Activated CD4-positive, alpha-beta T cell treated with anti-CD3 and anti-CD28 coated beads for 48 hours (primary cell): ENCODE data around the gene MACROD2.

Source experiments
- DNase-seq: peaks from one replicate; pipeline ENCODE4 v3.0.0-alpha.2; 2020

The MACROD2 gene

DNA sequence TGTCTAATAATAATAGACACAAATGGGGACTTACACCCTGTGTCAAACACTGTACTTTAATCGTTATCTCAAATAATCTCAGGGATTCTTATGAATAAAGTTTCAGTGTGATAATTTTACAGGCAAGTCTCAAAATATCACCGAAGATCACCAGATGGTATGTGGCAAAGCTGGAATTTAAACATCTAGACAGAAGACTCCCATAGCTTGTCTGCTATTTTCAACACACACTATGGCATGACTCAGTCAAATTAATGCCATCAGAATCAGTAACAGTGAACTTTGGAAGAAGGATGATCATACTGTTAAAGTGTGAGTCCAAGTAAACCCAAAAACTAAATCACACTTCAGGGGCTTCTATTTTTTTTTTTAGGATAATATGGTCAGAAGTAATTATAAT, 1209.7 kb downstream of the MACROD2 start:
- no peak for DNase-seq

DNA sequence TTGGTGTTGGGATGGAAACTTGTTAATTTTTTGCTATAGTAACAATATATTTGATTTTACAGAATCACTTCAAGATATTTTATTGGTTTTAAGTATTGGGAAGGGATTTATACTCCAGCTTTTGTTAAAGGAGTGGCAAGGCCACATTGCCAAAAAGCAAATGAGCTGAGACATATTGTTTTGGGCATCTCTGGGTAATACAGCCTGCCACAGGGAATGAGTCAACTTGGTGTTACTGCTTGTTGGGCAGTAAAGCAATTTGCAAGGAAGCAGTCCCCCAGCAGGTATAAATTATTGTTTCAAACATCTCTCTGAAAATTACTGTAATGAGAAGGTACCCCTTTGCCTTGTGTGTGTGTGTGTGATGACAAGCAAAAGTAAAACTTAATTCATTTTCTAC, 1210.4 kb downstream of the MACROD2 start:
- no peak for DNase-seq

DNA sequence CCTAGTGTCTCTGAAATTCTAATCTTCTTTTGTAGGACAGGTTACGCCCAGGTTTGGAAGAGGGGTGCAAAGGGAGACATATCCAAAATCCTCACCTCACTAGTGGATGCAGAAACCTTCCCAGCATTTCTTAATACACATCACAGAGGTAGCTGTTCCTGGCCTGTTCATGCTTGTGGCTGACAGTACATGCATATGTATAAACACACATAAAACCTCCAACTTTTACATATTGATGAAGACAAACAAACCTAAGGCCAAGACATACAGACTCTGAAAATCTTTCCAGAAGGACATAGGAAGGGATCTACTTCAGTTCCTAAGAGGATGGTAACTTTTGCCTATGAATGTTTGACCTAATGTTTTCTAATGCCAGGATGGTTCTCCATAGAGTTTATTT, 1214.2 kb downstream of the MACROD2 start:
- no peak for DNase-seq

DNA sequence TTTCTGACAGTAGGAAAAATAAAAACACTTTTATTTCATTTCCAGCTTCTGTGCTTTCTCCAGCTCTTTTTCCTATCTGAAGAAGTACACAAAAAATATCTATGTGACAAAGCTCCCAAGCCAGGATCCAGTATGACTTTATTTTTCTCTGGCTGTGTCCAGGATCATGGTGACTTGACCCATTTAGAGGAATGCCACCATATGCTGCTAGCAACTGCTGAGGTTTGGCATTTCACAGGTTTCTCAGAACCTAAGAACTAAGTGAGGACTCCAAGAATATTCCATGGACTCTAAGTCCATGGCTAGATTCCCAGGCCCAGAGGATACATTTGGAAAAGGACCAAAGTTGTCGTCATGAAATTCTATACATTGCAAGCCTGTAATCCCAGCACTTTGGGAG, 1218.7 kb downstream of the MACROD2 start:
- no peak for DNase-seq

DNA sequence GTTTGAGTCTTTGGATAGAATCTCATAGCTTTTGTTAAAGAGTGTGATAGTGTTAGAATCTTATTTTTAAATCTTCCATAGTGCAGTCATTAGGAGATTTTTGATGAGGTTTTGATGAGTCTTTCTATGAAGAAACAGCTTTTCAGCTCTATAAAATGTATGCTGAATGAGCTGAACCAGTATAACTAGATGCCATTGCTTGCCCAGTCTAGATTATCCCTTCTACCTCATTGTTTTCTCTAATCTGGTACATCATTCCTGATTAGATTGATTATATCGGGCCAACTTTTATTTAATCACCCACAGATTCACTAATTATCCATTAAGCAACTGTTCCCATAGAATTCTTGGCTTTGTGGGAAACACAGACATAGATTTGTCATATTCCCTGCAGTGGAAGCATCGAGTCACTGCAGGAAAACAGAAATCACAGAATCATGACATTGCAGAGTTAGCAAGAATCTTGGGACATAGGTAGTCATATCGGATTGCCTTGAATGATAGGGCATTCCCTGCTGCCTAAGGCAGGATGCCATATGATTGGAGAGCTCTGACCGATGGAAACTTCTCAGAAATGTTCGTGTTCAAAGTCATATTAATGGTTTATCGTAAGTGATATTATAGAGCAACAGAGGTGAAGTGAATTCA, 1224.8 kb downstream of the MACROD2 start:
- DNase-seq = no peak

DNA sequence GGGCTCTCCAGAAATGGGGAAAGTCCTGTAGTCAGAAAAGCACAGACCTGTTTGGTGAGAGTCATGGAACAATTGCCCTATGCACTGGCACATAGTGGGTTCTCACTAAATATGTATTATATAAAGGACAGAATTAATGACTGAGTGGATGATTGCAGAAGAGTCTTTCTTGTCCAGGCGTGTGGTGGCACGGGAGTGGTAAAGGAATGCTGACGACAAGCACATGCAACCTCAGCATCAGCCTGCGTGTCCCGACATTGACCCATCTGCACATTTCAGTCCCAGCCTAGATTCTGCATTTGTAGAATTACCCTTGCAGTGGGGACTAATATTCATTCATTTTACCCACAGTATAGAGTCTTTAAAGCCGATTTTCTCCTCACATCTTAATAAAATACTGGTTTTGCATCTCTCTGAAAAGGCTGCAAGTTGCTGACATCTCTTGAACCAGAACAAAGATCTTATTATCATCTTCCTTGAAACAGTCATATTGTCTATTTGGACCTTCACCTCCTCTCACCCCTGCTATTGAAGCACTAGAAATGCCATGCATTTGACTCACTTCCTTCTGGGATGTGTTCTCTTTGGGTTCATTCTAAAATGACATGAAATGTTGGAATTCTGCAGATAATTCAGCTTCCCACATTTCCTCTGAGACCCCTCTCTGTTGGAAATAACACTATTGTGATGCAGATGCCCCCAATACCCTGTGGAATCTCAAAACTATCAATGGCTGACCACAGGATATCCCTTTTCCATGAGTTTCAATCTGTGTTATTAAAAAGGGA, 1225.7 kb downstream of the MACROD2 start:
- no peak for DNase-seq

DNA sequence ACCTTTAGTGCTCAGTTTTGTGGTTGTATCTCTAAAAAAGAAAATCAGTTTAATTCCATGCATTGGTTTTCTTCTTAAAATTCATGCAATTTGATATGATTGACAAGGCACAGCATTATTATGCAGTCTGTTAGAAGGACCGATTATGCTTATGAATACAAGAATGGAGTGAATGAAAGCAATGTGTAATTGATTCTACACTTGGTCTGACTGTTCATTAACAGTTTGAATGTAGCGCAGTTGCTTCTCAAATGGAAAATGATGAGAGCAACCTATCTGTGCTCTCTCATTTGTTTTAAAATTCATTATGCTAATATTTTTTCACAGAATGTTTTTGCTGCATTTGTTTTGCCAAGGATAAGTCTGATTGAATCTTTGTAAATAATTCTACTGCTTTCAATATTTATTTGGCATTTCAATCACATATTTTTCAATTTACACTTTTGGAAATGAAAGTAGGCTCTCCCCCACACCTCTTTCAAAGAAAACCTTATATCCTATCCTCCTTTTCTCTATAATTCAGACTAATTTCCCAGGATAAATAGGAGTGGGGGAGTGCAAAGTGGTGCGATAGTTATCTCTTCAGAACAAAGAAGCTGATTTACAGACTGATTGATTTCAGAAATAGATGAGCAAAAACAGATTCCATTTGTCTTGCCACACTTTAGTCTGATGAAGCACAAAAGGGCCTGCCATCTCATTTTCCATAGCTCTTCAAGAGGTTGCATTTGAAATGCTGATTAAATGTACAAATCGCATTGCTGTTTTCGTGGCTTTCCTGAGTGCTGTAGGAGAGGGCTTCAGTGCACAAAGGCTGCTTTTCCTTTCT, 1227.4 kb downstream of the MACROD2 start:
- DNase-seq = no peak

DNA sequence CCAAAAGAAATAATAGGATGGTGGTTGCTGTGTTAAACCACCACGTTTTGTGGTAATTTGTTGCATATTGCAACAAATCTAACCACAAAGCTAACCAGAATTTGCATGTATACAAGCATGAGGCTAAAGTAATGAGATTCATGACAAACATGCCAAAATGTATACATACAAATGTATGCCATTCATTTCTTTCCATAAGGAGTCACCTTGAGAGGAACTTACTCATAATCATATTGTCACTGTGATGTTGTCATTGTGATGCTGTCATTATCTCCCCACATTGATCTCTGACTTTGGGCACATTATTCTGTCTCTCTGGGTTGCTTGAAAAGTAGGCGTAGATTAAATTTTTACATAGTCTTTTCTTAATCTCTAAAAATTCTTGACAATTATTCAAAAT, 1228.9 kb downstream of the MACROD2 start:
- DNase-seq = no peak

DNA sequence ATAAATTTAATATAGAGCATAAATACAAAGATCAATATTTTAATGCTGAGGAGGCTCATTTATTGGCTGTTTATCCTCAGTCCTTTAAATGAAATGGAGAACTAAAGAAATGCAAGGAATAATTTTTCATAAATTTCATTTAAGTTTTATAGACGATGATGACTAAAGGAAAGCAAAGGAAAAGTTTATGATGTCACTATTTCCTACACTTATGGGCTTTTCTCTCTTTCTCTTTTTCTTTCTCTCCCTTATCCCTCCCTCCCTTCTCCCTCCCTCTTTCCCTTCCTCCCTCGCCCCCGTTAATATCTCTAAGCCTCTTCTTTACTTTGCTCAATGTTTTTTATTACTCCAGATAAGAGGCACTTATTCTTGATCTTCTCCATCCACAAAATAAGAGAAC, 1231.8 kb downstream of the MACROD2 start:
- no peak for DNase-seq

DNA sequence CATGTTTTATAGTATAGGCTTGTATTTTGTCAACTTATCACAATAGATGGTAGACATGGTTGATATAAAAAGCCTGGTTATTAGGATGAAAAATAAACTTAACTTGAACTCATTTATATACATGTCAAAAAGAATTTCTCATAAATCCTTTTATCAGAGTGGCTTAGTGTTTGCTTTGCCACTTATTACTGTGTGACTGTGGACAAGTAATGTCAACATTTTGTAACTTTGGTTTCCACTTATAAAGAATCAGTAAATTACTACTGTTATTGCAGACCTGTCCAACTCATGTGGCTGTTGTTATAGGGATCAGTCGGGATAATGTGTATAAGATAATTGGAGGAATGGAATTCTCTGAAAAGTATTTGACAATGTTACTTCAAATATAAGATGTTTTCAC, 1236.9 kb downstream of the MACROD2 start:
- no peak for DNase-seq

DNA sequence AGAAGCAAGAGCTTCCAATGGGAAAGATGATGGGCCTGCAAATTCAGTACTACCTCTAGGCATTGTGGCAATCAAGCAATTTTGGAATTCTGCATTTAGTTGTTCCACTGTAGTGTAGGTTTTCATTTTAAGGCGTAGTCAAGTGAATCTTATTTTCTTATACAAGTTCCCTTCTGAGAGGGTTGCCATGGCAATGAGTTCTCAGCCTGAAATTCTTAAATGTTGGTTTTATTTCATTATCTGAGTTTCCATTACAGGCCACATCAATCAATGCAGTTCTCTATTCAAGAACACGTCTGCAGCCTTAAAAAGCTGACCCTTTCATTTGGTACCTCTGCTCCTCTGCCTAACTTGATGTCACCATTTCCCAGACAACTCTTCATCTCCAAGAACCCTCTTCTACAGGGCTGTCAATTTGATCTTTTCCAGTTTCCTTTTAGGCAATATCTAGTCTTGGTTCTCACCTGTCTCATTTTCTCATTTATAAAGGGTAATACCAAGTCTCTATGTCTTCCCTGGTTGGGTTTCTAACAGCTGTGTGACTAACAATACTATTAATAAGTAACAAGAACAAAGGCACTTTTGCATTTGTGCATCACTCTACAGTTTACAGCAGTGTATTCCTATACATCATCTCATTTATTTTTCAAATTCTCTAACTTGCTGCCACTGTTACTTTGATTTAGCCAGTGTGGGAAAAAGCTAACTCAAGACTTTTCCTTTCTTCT, 1240.3 kb downstream of the MACROD2 start:
- DNase-seq = no peak

DNA sequence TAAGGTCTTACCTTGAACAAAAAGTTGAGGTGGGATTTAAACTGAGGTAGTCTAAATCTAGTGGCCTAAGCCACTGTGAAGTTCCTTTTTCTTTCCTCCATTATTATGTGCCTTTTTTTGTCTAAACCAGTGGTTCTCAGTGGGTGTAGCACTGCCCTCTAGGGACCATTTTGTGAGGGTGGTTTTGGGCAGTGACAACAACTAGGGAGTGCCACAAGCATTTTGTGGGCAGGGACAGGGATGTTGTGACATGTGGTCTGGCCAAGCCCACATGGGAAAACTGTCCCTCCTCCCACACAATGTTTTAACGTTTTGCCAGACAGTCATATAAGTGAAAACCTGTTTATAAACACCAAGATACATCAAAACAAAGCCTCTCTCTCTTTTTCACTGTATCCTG, 1241.5 kb downstream of the MACROD2 start:
- DNase-seq = no peak

DNA sequence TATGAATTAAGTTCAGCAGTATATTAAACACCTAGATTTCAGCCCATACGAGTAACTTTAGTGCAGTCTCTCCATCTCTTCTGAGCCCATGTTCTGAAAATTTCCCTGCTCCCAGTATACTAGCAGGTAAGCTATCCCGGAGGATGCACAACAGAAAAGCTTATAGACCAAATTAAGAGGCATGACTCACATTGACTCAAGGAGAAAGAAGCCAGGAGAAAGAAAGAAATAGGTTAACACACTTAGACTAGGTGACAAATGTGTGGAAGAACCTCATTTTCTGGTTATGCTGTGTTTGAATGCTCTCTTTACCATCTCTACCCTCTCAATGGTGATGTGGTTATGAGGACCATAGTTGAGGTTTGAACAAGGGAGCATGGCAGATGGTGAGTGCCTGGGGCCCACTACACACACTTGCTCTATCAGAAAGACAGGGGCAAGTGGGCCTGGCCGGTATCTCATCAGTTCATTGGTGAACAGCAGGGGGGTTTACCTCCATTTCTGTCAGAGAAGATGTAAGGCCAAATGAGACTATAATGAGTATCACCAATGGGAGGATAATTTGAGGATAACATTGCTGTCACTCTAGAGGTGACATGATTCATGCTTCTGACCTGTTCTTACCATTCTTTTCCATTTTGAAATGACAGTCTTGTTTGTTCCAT, 1244.4 kb downstream of the MACROD2 start:
- no peak for DNase-seq

DNA sequence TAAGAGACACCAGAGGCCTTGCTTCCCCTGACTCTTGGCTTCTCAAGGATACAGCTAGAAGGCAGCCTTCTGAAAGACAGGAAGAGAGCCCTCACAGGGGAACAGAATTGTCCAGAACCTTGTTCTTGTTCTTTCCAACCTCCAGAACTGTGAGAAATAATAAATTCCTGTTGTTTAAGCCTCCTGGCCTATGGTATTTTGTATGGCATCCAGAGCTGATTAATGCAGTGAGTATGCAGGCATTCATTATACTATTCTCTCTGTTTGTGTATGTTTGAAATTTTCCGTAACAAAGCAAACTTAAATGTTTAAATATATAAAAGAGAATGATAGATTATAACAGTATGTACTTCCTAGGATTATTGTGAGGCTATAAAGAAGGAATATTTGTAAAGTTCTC, 1245.5 kb downstream of the MACROD2 start:
- no peak for DNase-seq

DNA sequence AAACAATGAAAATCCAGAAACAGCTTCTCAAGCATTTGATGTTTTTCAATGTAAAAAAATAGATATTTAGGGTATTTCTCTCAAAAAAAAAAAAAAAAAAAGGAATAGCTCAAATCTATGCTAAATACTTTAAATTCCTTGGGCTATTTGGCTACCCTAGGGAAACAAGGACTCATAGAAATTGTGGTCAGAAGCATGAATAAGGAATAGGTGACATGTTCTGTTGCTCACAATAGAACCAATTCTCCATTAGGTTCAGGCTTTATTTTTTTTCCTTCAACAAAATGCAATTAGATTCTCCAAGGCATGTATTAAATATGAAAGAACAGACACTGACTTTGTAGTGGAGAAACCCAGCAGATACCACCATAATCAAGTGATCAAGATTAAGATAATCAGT, 1246.4 kb downstream of the MACROD2 start:
- DNase-seq = no peak

DNA sequence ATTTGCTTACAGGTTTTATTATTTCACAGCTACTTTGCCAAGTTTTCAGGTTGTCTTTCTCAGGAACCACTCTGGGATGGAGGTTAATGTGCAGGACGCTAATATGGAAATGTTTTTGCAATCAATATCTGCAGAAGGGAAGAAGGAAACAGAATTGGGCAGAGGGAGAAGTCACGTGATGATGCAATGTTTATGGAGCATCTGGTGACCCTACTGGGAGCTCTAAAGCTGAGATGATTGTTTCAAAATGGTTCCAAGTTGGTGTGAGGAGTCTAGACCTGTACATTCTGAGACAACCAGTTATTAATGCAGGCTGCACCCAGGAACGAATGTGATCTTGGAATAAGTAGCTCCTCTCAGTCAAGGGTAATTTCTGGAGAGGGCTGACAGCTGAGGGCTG, 1247.5 kb downstream of the MACROD2 start:
- no peak for DNase-seq

DNA sequence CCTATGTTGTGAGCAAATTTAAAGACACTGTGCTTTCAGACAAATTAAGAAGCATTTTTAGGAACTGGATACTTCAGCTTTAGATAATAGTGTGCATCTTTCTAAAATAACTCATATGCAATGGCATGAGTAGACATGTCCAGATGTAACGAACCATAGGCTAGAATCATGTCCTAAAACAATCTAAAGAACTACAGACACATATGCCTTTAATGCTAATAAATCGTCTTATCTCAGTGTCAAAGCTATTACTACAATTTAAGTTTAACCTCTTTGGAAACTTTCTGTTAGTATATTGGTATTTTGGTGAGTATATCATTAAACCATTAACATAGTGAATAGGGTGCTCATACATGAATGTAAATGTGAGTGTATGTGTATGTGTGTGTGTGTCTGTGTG, 1250.6 kb downstream of the MACROD2 start:
- DNase-seq = no peak

DNA sequence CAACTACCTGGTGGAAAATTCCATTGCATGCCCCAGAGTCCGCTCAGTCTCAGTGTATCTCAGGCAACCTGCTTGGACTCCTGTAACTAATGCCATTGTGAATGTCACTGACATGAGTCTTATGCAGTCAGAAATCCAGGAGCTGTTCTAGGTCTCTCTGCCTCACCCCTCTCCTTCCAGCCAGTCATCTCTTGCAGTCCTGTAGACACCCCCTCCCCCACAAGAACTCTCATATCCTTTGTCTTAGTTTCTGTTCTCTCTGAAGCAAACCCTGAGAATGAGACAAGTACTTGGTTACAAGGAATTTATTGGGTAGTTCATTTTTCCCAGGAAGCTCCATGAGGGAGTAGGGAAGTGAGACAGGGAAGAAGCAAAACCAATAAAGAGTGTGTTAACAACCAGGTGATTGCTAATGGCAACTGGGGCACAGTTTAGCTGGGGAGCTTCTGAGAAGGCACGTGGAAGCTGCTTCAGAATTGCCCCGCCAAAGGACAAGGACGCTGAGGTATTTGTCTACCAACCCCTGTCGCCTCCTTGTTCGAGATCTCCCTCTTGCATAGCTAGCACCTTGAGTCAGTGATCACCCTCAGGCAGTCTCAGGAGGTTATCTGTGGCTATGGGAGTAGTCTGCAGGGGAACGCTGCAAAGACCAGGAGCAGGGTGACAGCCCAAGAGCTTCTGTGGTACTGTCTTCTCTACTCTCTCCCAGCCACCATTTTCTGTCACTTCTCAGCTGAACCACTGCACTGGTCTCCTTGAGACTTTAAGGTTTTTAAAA, 1253.5 kb downstream of the MACROD2 start:
- no peak for DNase-seq

DNA sequence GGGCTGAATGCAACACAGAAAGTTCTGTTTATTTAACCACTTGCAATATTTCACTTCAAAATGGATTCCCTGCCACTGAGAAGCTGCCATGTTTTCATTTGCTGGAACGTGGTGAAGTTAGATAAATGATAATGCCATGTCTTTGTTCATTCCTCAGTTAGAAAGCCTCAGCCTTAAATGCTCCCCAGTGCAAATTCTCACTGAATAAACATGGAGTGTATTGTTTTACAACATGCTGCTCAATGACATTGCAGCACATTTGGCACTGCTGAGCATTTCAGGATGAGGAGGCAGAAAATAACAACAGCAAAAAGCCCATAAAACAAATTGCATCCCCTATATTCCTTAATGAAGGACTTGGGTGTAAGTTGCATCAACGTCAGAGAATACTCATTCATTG, 1255.9 kb downstream of the MACROD2 start:
- DNase-seq = no peak

DNA sequence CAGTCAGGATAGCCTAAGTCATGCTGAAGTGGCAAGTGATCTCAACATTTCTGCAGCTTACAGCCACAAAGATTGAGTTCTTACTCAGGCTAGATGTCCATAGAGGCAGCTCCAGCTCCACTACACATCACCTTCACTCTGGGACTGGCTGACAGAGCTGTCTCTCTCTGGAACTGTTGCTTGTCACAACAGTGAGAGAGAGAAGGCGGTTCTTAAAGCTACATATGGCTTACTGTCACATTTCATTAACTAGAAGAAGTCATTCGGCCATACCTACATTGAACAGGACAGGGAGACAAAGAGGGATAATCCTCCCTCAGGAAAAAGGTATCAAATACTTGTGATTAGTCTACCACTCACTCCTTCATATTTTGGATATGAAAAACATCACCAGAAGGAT, 1257.0 kb downstream of the MACROD2 start:
- no peak for DNase-seq

DNA sequence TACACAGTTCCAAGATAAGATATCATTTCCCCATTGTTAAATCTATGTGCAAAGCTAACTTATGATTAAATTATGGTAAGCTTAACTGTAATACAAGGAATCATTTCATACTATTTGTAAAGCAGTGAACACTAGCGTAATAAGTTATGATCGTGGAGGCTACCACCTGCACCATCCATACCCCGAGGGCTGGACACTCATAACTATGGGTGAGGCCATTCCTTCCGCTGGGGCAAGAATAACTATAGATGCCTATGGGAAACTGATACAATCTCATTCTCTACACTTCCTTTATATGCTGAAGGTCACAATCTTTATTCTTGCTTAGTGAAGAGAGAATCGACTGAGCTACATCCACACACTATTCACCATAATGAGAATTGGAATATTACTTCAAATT, 1258.1 kb downstream of the MACROD2 start:
- no peak for DNase-seq
